NCI-H2081 (cell line): ENCODE results near the gene ARID5B.

Experiments used
- DNase-seq, 2 experiments: peaks; one replicate each; lab custom pipeline; 2025; lab: John Stamatoyannopoulos, UW

ARID5B gene

GRCh38 chr10:62036186-62037081, 134.9 kb downstream of the ARID5B start:
- peak; percentile 26 to 51 for DNase-seq

- peak; percentile 43 to 50 for DNase-seq
These were observed 135.8 kb downstream of the ARID5B start for GRCh38 chr10:62037166-62037831.

- DNase-seq: peak; percentile 8 to 62
These were observed 136.6 kb downstream of the ARID5B start for GRCh38 chr10:62037890-62038608.

- peak; percentile 66 to 75 for DNase-seq
These were observed 137.2 kb downstream of the ARID5B start for GRCh38 chr10:62038609-62039190.

- no peak for DNase-seq
These were observed 138.5 kb downstream of the ARID5B start for GRCh38 chr10:62039954-62040353.

GRCh38 chr10:62040881-62041280, 139.4 kb downstream of the ARID5B start:
- no peak for DNase-seq

GRCh38 chr10:62043421-62044021, 142.0 kb downstream of the ARID5B start:
- DNase-seq: no peak

- no peak for DNase-seq
These were observed 143.1 kb downstream of the ARID5B start for GRCh38 chr10:62044566-62044965.

- no peak for DNase-seq
These were observed 144.4 kb downstream of the ARID5B start for GRCh38 chr10:62045765-62046521.

GRCh38 chr10:62046522-62047227, 145.2 kb downstream of the ARID5B start:
- DNase-seq: no peak

- no peak for DNase-seq
These were observed 145.9 kb downstream of the ARID5B start for GRCh38 chr10:62047228-62047892.

- no peak for DNase-seq
These were observed 146.5 kb downstream of the ARID5B start for GRCh38 chr10:62047960-62048383.

GRCh38 chr10:62048470-62048869, 147.0 kb downstream of the ARID5B start:
- DNase-seq: no peak

- DNase-seq: peak; percentile 16 to 57
These were observed 147.6 kb downstream of the ARID5B start for GRCh38 chr10:62048919-62049623.

- no peak for DNase-seq
These were observed 148.3 kb downstream of the ARID5B start for GRCh38 chr10:62049624-62050345.

GRCh38 chr10:62050346-62050892, 148.9 kb downstream of the ARID5B start:
- DNase-seq: no peak

GRCh38 chr10:62050893-62051433, 149.5 kb downstream of the ARID5B start:
- peak; percentile 13 to 59 for DNase-seq

GRCh38 chr10:62052276-62052675, 150.8 kb downstream of the ARID5B start:
- DNase-seq: no peak
